Measurements from ENCODE around the gene BORCS8. TPM values are rescaled to one million over a fixed set of nuclear protein-coding genes. Genes with fewer than 3 reads are reported as not detected.

The BORCS8 gene
- 10 to 100 TPM; 38.0 to 43.1 (median 38.6) TPM for total RNA-seq

DNA sequence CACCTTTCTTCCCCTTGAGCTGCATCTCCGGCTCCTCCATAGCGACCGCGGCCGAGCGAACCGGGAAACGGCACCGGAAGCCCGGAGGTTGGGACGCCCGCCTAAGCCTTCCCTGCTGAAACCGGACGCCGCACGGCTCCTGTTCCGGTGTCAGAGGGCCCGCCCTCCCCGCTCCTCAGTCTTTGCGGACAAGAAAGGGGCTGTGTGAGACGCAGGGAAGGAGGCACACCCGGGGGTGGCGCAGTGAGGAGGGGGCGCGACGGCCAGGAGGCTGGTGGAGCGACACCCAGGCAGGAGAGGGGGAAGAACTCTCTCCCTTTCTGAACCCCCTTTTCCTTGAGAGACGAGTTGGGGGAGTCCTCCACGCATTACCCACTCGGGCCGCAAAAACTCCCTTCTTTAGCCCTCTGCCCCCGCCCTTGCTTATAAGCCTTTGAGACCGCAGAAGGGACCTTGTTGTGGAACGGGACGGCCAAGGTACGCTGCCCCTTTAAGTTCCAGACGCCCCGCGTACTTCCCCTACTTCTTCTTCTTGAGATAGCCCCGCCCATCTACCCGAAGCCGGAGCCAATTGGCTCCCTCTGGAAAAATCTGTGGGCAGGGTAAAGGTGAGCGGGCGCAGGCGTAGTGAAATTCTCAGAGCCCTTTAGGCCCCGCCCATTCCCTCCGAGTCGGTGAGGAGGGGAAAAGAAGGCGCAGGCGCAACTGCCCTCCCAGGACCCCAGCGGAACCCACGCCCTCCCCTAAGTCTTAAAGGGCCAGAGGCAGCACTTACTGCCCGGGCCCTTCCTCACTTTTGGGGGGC lies at the start of gene BORCS8, which contains the start of gene RFXANK:
Gene BORCS8 (minus strand): TSS at position 75 of the 805 bp plus-strand sequence. CDS start 35 bp downstream, at position 40.
Gene RFXANK (plus strand): TSS at position 181 of the 805 bp plus-strand sequence. CDS start 1,689 bp downstream, outside the sequence.
- Mint-ChIP-seq H3K9me3 (no peaks in the 10 kb centered on the region), H3K4me1 (ENCODE audit: low read depth) (peaks cover 45% of the 10 kb centered on the region), H3K36me3 (ENCODE audit: insufficient read depth) (peaks cover 10% of the 10 kb centered on the region), H3K4me3 (peak within 1 kb of the TSS; percentile 98), H3K27me3 (ENCODE audit: low read depth) (no peaks in the 10 kb centered on the region)
- ATAC-seq (peak; percentile 91 to 92), DNase-seq (peak; percentile 97)

DNA sequence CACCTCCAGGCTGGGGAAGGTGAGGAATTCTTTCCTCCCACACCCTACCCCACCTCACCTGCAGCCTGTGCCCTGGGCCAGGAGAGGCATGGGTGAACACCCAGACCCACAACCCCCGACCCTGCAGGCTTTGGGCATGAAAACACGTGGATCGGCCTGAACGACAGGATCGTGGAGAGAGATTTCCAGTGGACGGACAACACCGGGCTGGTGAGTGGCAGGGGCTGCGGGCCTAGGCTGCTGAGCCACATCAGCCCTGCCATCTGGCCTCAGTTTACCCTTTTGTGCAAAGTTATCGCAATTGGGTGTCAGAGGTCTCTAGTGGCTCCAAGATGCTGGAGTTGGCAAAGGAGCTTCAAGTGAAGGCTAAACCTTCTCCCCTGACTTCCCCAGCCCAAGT lies 48.5 kb upstream of the BORCS8 start:
- Mint-ChIP-seq H3K27me3 (ENCODE audit: low read depth) (peaks cover 21% of the 10 kb centered on the region), H3K4me3 (no peak overlapping the region), H3K9me3 (peaks cover 7% of the 10 kb centered on the region), H3K4me1 (ENCODE audit: low read depth) (no peaks in the 10 kb centered on the region), H3K36me3 (ENCODE audit: insufficient read depth) (no peaks in the 10 kb centered on the region)
- ATAC-seq, result no peak
- DNase-seq, result no peak

- Mint-ChIP-seq H3K36me3 (ENCODE audit: insufficient read depth) (no peaks in the 10 kb centered on the region), H3K4me1 (ENCODE audit: low read depth) (no peaks in the 10 kb centered on the region), H3K4me3 (no peak overlapping the region), H3K27me3 (ENCODE audit: low read depth) (peaks cover 21% of the 10 kb centered on the region), H3K9me3 (peaks cover 7% of the 10 kb centered on the region)
- DNase-seq (no peak), ATAC-seq (no peak)
Measured at GRCh38 chr19:19239675-19240074, 47.7 kb upstream of the BORCS8 start.

- Mint-ChIP-seq H3K27me3 (ENCODE audit: low read depth) (peaks cover 21% of the 10 kb centered on the region), H3K4me3 (no peak overlapping the region), H3K4me1 (ENCODE audit: low read depth) (no peaks in the 10 kb centered on the region), H3K36me3 (ENCODE audit: insufficient read depth) (no peaks in the 10 kb centered on the region), H3K9me3 (peaks cover 14% of the 10 kb centered on the region)
- no peak for DNase-seq
- ATAC-seq, result no peak
Measured at GRCh38 chr19:19238126-19238894, 46.4 kb upstream of the BORCS8 start.

GRCh38 chr19:19236173-19236572 lies 44.2 kb upstream of the BORCS8 start:
- ATAC-seq (no peak), DNase-seq (no peak)
- Mint-ChIP-seq H3K4me1 (ENCODE audit: low read depth) (no peaks in the 10 kb centered on the region), H3K4me3 (no peak overlapping the region), H3K36me3 (ENCODE audit: insufficient read depth) (no peaks in the 10 kb centered on the region), H3K9me3 (peaks cover 14% of the 10 kb centered on the region), H3K27me3 (ENCODE audit: low read depth) (peaks cover 20% of the 10 kb centered on the region)

GRCh38 chr19:19234220-19234816 lies 42.4 kb upstream of the BORCS8 start:
- Mint-ChIP-seq H3K27me3 (ENCODE audit: low read depth) (peaks cover 9% of the 10 kb centered on the region), H3K4me1 (ENCODE audit: low read depth) (no peaks in the 10 kb centered on the region), H3K36me3 (ENCODE audit: insufficient read depth) (no peaks in the 10 kb centered on the region), H3K4me3 (no peak overlapping the region), H3K9me3 (peaks cover 14% of the 10 kb centered on the region)
- DNase-seq (no peak), ATAC-seq (no peak)

DNA sequence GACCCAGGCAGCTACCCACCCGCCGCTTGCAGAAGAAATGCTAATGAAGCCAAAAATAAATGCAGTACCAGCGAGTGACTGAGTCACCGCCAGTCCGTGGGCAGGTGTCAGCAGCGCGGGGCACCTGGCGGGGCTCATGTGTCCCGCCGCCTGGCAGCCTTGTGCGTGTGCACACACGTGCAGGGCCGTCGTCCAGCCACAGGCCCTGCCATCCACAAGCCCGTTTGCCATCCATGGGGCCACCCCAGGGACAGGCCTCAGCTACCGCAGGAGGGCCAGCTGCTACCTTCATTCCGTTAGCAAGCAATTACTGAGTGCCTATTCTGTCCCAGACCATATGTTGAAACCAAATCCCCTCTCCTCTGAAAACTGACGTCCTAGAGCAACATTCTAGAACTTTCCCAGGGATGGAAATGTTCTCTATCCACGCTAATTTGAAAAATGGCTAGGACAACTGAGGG lies 40.3 kb upstream of the BORCS8 start:
- DNase-seq (no peak), ATAC-seq (no peak)
- peaks cover 14% of the 10 kb centered on the region for H3K9me3 Mint-ChIP-seq
- H3K27me3 Mint-ChIP-seq (ENCODE audit: low read depth), result peaks cover 5% of the 10 kb centered on the region
- H3K36me3 Mint-ChIP-seq (ENCODE audit: insufficient read depth), result no peaks in the 10 kb centered on the region
- no peak overlapping the region for H3K4me3 Mint-ChIP-seq
- H3K4me1 Mint-ChIP-seq (ENCODE audit: low read depth), result no peaks in the 10 kb centered on the region

GRCh38 chr19:19230999-19231398 lies 39.0 kb upstream of the BORCS8 start:
- H3K9me3 Mint-ChIP-seq, result peaks cover 10% of the 10 kb centered on the region
- DNase-seq (no peak), ATAC-seq (no peak)

GRCh38 chr19:19229701-19230100 lies 37.7 kb upstream of the BORCS8 start:
- DNase-seq (no peak), ATAC-seq (no peak)
- no peaks in the 10 kb centered on the region for H3K36me3 Mint-ChIP-seq (ENCODE audit: insufficient read depth)
- H3K4me3 Mint-ChIP-seq, result no peak overlapping the region
- peaks cover 7% of the 10 kb centered on the region for H3K9me3 Mint-ChIP-seq
- peaks cover 5% of the 10 kb centered on the region for H3K27me3 Mint-ChIP-seq (ENCODE audit: low read depth)
- H3K4me1 Mint-ChIP-seq (ENCODE audit: low read depth), result peaks cover 4% of the 10 kb centered on the region

More at GRCh38 chr19:19230999-19231398, 39.0 kb upstream of the BORCS8 start:
- Mint-ChIP-seq H3K4me3 (no peak overlapping the region), H3K36me3 (ENCODE audit: insufficient read depth) (no peaks in the 10 kb centered on the region), H3K27me3 (ENCODE audit: low read depth) (peaks cover 5% of the 10 kb centered on the region), H3K4me1 (ENCODE audit: low read depth) (no peaks in the 10 kb centered on the region)

GRCh38 chr19:19227217-19227616 lies 35.3 kb upstream of the BORCS8 start:
- H3K27me3 Mint-ChIP-seq (ENCODE audit: low read depth), result peaks cover 5% of the 10 kb centered on the region
- no peak overlapping the region for H3K4me3 Mint-ChIP-seq
- peaks cover 4% of the 10 kb centered on the region for H3K4me1 Mint-ChIP-seq (ENCODE audit: low read depth)
- DNase-seq (no peak), ATAC-seq (no peak)
- H3K9me3 Mint-ChIP-seq, result no peaks in the 10 kb centered on the region
- H3K36me3 Mint-ChIP-seq (ENCODE audit: insufficient read depth), result no peaks in the 10 kb centered on the region

- no peaks in the 10 kb centered on the region for H3K36me3 Mint-ChIP-seq (ENCODE audit: insufficient read depth)
- H3K4me1 Mint-ChIP-seq (ENCODE audit: low read depth), result peaks cover 4% of the 10 kb centered on the region
- ATAC-seq, result no peak
- no peaks in the 10 kb centered on the region for H3K9me3 Mint-ChIP-seq
- no peak overlapping the region for H3K4me3 Mint-ChIP-seq
- no peak for DNase-seq
- H3K27me3 Mint-ChIP-seq (ENCODE audit: low read depth), result peaks cover 5% of the 10 kb centered on the region
Measured at GRCh38 chr19:19226663-19227062, 34.7 kb upstream of the BORCS8 start.

- ATAC-seq (no peak), DNase-seq (no peak)
- H3K4me3 Mint-ChIP-seq, result no peak overlapping the region
- H3K36me3 Mint-ChIP-seq (ENCODE audit: insufficient read depth), result no peaks in the 10 kb centered on the region
- H3K4me1 Mint-ChIP-seq (ENCODE audit: low read depth), result peaks cover 4% of the 10 kb centered on the region
- no peaks in the 10 kb centered on the region for H3K9me3 Mint-ChIP-seq
- peaks cover 5% of the 10 kb centered on the region for H3K27me3 Mint-ChIP-seq (ENCODE audit: low read depth)
Measured at GRCh38 chr19:19226204-19226603, 34.3 kb upstream of the BORCS8 start.

DNA sequence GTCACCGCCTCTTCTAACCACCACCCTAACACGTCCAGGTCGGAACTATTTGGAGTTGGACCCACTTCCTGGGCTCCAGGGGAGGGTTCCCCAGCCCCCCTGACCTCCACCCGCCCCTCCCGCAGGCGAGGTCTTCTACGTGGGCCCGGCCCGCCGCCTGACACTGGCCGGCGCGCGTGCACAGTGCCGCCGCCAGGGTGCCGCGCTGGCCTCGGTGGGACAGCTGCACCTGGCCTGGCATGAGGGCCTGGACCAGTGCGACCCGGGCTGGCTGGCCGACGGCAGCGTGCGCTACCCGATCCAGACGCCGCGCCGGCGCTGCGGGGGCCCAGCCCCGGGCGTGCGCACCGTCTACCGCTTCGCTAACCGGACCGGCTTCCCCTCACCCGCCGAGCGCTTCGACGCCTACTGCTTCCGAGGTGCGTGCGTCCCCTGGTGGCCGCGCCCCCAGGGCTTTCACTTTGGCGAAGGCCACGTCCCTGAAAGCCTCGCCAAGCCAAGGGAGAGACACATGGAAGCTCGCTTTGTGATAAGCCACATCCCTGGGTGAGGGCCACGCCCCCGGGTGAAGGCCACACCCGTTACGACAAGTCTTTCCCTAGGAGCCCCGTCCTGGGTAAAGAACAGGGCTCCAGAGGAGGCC lies 33.0 kb upstream of the BORCS8 start:
- Mint-ChIP-seq H3K4me3 (peak overlapping the region; percentile 71), H3K9me3 (no peaks in the 10 kb centered on the region), H3K4me1 (ENCODE audit: low read depth) (peaks cover 4% of the 10 kb centered on the region), H3K36me3 (ENCODE audit: insufficient read depth) (no peaks in the 10 kb centered on the region), H3K27me3 (ENCODE audit: low read depth) (peaks cover 5% of the 10 kb centered on the region)
- ATAC-seq (peak; percentile 89 to 91), DNase-seq (peak; percentile 70)

Data from activated T-cell treated with anti-CD3 and anti-CD28 coated beads, Interleukin-2, amount 50 U/mL, for 4 hours (primary cell).